H1 (cell line): ENCODE measurements around the gene SIK2. TPM values are rescaled to one million over a fixed set of nuclear protein-coding genes. Genes with fewer than 3 reads are reported as not detected.

Source experiments
- CTCF ChIA-PET: fragments of 300-600 bp; sonication (Branson Sonifier 250); formaldehyde crosslinking; loops from one replicate; lab custom pipeline; 2021; ENCODE audit not compliant: partially characterized antibody; lab: Charles Lee
- POLR2A ChIA-PET: fragments of 300-600 bp; sonication (Branson Sonifier 250); formaldehyde crosslinking; loops from one replicate; lab custom pipeline; 2021; ENCODE audit warnings: inconsistent platforms; ENCODE audit not compliant: partially characterized antibody; lab: Charles Lee
- DNase-seq, 2 experiments: peaks; one replicate each; pipeline versions ENCODE4 v3.0.0 to v3.0.0-alpha.2; 2010 to 2022; ENCODE audit warnings: low spot score in 2 of 2, low read depth in 1 of 2, mixed read lengths in 1 of 2
- FAIRE-seq: peaks from 2 replicates; lab custom pipeline; 2011; peaks lifted over from hg19 to GRCh38; lab: Jason Lieb, UNC
- H2AFZ ChIP-seq: 2 replicates; pipeline ENCODE4 v1.8.1; 2012; ENCODE audit warnings: low read length, inconsistent platforms
- H2AK5ac ChIP-seq: 2 replicates; pipeline ENCODE4 v1.6.1; 2013; ENCODE audit warnings: low read depth, low read length
- H2BK120ac ChIP-seq: replicated peaks from 2 replicates; pipeline ENCODE3; 2013; ENCODE audit warnings: low read depth, low read length, inconsistent platforms
- H2BK12ac ChIP-seq: 2 replicates; pipeline ENCODE4 v1.6.1; 2013; ENCODE audit warnings: low read depth, low read length
- H2BK15ac ChIP-seq: 2 replicates; pipeline ENCODE4 v1.6.1; 2013; ENCODE audit warnings: low read length
- H2BK20ac ChIP-seq: 2 replicates; pipeline ENCODE4 v1.6.1; 2013; ENCODE audit warnings: low read length
- H2BK5ac ChIP-seq: 2 replicates; pipeline ENCODE4 v1.6.1; 2013; ENCODE audit warnings: low read depth, low read length
- H3K14ac ChIP-seq: 2 replicates; pipeline ENCODE4 v1.6.1; 2013; ENCODE audit warnings: inconsistent platforms; ENCODE audit not compliant: insufficient read length
- H3K18ac ChIP-seq: 2 replicates; pipeline ENCODE4 v1.6.1; 2013; ENCODE audit warnings: low read length; ENCODE audit errors: extremely low read depth
- H3K23ac ChIP-seq: 2 replicates; pipeline ENCODE4 v1.6.1; 2013; ENCODE audit warnings: inconsistent platforms; ENCODE audit not compliant: insufficient read length
- H3K23me2 ChIP-seq: 2 replicates; pipeline ENCODE4 v1.6.1; 2013; ENCODE audit warnings: low read depth, low read length
- H3K27ac ChIP-seq: 2 replicates; pipeline ENCODE4 v1.6.1; 2011; ENCODE audit warnings: low read depth, low read length, inconsistent platforms
- H3K27me3 ChIP-seq, 4 experiments: replicated peaks in 1 of 4; 1 replicate in 1 of 4; 2 replicates in 3 of 4; pipeline versions ENCODE4 v1.6.1 to v1.8.1; 2011 to 2013; ENCODE audit warnings: low read length in 3 of 4, mild to moderate bottlenecking in 3 of 4, inconsistent platforms in 2 of 4, mixed read lengths in 2 of 4, moderate library complexity in 1 of 4; ENCODE audit not compliant: control insufficient read depth in 3 of 4, insufficient read depth in 3 of 4; ENCODE audit errors: extremely low read depth in 1 of 4
- H3K36me3 ChIP-seq, 4 experiments: 2 replicates each; pipeline versions ENCODE4 v1.6.1 to v1.8.1; 2011 to 2013; ENCODE audit warnings: mild to moderate bottlenecking in 4 of 4, low read length in 3 of 4, moderate library complexity in 2 of 4, control low read depth in 1 of 4, inconsistent platforms in 1 of 4; ENCODE audit not compliant: insufficient read depth in 4 of 4, control insufficient read depth in 2 of 4
- H3K4ac ChIP-seq: replicated peaks from 2 replicates; pipeline ENCODE3; 2013; ENCODE audit warnings: low read length, low read depth, mixed read lengths, inconsistent platforms; ENCODE audit not compliant: insufficient read length
- H3K4me1 ChIP-seq, 4 experiments: replicated peaks in 1 of 4; 1 replicate in 1 of 4; 2 replicates in 3 of 4; pipeline versions ENCODE4 v1.6.1 to v1.8.1; 2011 to 2013; ENCODE audit warnings: low read length in 3 of 4, inconsistent platforms in 2 of 4, mixed read lengths in 1 of 4; ENCODE audit not compliant: insufficient read depth in 4 of 4, control insufficient read depth in 3 of 4
- H3K4me2 ChIP-seq, 2 experiments: 2 replicates each; pipeline versions ENCODE4 v1.6.1 to v1.8.1; 2011 to 2013; ENCODE audit warnings: low read depth in 2 of 2, low read length in 2 of 2, control low read depth in 1 of 2, inconsistent platforms in 1 of 2, mild to moderate bottlenecking in 1 of 2; ENCODE audit not compliant: insufficient read depth in 1 of 2
- H3K4me3 ChIP-seq, 4 experiments: fragments of 200-600, 300-600 bp in 1 of 4; sonication (generic), shearing (Covaris generic), sonication (Bioruptor Twin) in 1 of 4; 2 replicates each; pipeline versions ENCODE4 v1.5.1 to v1.8.1; 2011 to 2016; ENCODE audit warnings: low read length in 4 of 4, low read depth in 3 of 4, control low read depth in 2 of 4, inconsistent platforms in 2 of 4, mild to moderate bottlenecking in 2 of 4, mixed read lengths in 1 of 4, moderate library complexity in 1 of 4; ENCODE audit not compliant: insufficient read depth in 2 of 4; ENCODE audit errors: extremely low read depth in 1 of 4
- H3K56ac ChIP-seq: replicated peaks from 2 replicates; pipeline ENCODE3; 2013; ENCODE audit warnings: low read depth, mild to moderate bottlenecking, mixed read lengths, low read length, inconsistent platforms; ENCODE audit not compliant: insufficient read length
- H3K79me1 ChIP-seq: 2 replicates; pipeline ENCODE4 v1.6.1; 2013; ENCODE audit warnings: low read depth, low read length, control low read depth
- H3K79me2 ChIP-seq, 2 experiments: 2 replicates each; pipeline versions ENCODE4 v1.6.1 to v1.8.1; 2012 to 2013; ENCODE audit warnings: low read length in 2 of 2, mild to moderate bottlenecking in 2 of 2, inconsistent platforms in 1 of 2; ENCODE audit not compliant: insufficient read depth in 2 of 2, control insufficient read depth in 1 of 2
- H3K9ac ChIP-seq, 4 experiments: replicated peaks in 1 of 4; 1 replicate in 1 of 4; 2 replicates in 3 of 4; pipeline versions ENCODE4 v1.6.1 to v1.8.1; 2011 to 2013; ENCODE audit warnings: low read depth in 3 of 4, low read length in 3 of 4, control low read depth in 2 of 4, mild to moderate bottlenecking in 2 of 4, moderate library complexity in 2 of 4, inconsistent platforms in 1 of 4; ENCODE audit errors: extremely low read depth in 1 of 4
- H3K9me3 ChIP-seq, 2 experiments: 2 replicates each; pipeline versions ENCODE4 v1.6.1 to v1.8.1; 2012 to 2013; ENCODE audit warnings: mild to moderate bottlenecking in 2 of 2, moderate library complexity in 2 of 2, control low read depth in 1 of 2, inconsistent platforms in 1 of 2, low read depth in 1 of 2, low read length in 1 of 2, mixed read lengths in 1 of 2; ENCODE audit not compliant: insufficient read depth in 2 of 2
- H4K20me1 ChIP-seq, 2 experiments: replicated peaks in 1 of 2; 2 replicates each; pipeline versions ENCODE3 to v1.8.1; 2011 to 2013; ENCODE audit warnings: inconsistent platforms in 2 of 2, low read length in 2 of 2, mild to moderate bottlenecking in 1 of 2; ENCODE audit not compliant: insufficient read depth in 2 of 2, control insufficient read depth in 1 of 2
- H4K5ac ChIP-seq: 2 replicates; pipeline ENCODE4 v1.6.1; 2013; ENCODE audit warnings: low read length, low read depth, mixed read lengths, inconsistent platforms; ENCODE audit not compliant: insufficient read length
- H4K8ac ChIP-seq: 2 replicates; pipeline ENCODE4 v1.8.0; 2013; ENCODE audit warnings: mild to moderate bottlenecking, moderate library complexity, low read length, inconsistent platforms; ENCODE audit not compliant: insufficient read depth; ENCODE audit errors: extremely low read depth
- H4K91ac ChIP-seq: replicated peaks from 2 replicates; pipeline ENCODE3; 2013; ENCODE audit warnings: low read length, mixed read lengths, inconsistent platforms; ENCODE audit not compliant: insufficient read length
- BACH1 ChIP-seq: IDR thresholded peaks from 2 replicates; pipeline ENCODE4 v1.6.1; 2012; ENCODE audit warnings: low read length, improper control_type of control experiment
- CEBPB ChIP-seq: IDR thresholded peaks from 2 replicates; pipeline ENCODE4 v1.6.1; 2012; ENCODE audit warnings: low read depth, low read length
- CHD1 ChIP-seq: IDR thresholded peaks from 2 replicates; pipeline ENCODE4 v1.6.1; 2012; ENCODE audit warnings: low read depth, low read length, improper control_type of control experiment
- GABPA ChIP-seq: IDR thresholded peaks from 2 replicates; pipeline ENCODE4 v1.6.1; 2011; ENCODE audit warnings: mild to moderate bottlenecking, low read length, moderate library complexity, borderline replicate concordance; ENCODE audit not compliant: insufficient read depth
- POLR2A ChIP-seq, 2 experiments: IDR thresholded peaks; 1 replicate in 1 of 2; 2 replicates in 1 of 2; pipeline ENCODE4 v1.6.1; 2011; ENCODE audit warnings: low read depth in 2 of 2, low read length in 2 of 2, mild to moderate bottlenecking in 2 of 2; ENCODE audit errors: control extremely low read depth in 1 of 2
- POU5F1 ChIP-seq: IDR thresholded peaks from 2 replicates; pipeline ENCODE4 v1.6.1; 2011; ENCODE audit warnings: low read depth, mild to moderate bottlenecking, low read length, moderate library complexity
- RAD21 ChIP-seq, 2 experiments: IDR thresholded peaks in 1 of 2; conservative IDR thresholded peaks in 1 of 2; 2 replicates each; pipeline ENCODE4 v1.6.1; 2011; ENCODE audit warnings: low read depth in 2 of 2, low read length in 2 of 2, improper control_type of control experiment in 1 of 2, inconsistent platforms in 1 of 2, mild to moderate bottlenecking in 1 of 2, moderate library complexity in 1 of 2
- SAP30 ChIP-seq: fragments of 300-600 bp; sonication (generic); IDR thresholded peaks from 2 replicates; pipeline ENCODE4 v1.7.1; 2012; ENCODE audit warnings: low read length, moderate library complexity, mild to moderate bottlenecking, inconsistent platforms; ENCODE audit not compliant: insufficient read depth, insufficient replicate concordance
- SRF ChIP-seq: IDR thresholded peaks from 2 replicates; pipeline ENCODE4 v1.6.1; 2011; ENCODE audit warnings: mild to moderate bottlenecking, low read depth, low read length, moderate library complexity
- TBP ChIP-seq: IDR thresholded peaks from 2 replicates; pipeline ENCODE4 v1.6.1; 2011; ENCODE audit warnings: low read depth, low read length, improper control_type of control experiment
- TEAD4 ChIP-seq: IDR thresholded peaks from 2 replicates; pipeline ENCODE4 v1.6.1; 2012; ENCODE audit warnings: low read depth, low read length, inconsistent platforms, mixed read lengths
- ZNF274 ChIP-seq: IDR thresholded peaks from 2 replicates; pipeline ENCODE4 v1.7.0; 2012; ENCODE audit warnings: low read length, borderline replicate concordance; ENCODE audit errors: extremely low read depth
- WGBS, 2 experiments: shearing (Covaris generic) in 1 of 2; methylation state at CpG; one replicate each; pipeline versions ENCODE4 v1.1.6 to v1.1.7; 2013 to 2015; ENCODE audit warnings: low lambda C conversion rate in 2 of 2, mixed read lengths in 2 of 2, inconsistent platforms in 1 of 2, low coverage in 1 of 2, missing lambda C conversion rate in 1 of 2; ENCODE audit not compliant: insufficient replicate concordance in 2 of 2, insufficient coverage in 1 of 2, insufficient read length in 1 of 2; ENCODE audit errors: extremely low coverage in 1 of 2, missing lambda C conversion rate in 1 of 2; 5-methylcytosine and 5-hydroxymethylcytosine counted together
- polyA plus RNA-seq, 7 experiments: library from polyadenylated mRNA; depleted of rRNA in 3 of 7; stranded (reverse) in 5 of 7; unstranded in 2 of 7; fragments of >200 nt in 5 of 7; fragments of 200-250 nt in 2 of 7; gene quantifications; 1 replicate in 5 of 7; 2 replicates in 1 of 7; 4 replicates in 1 of 7; pipeline versions ENCODE4 v1.2.1 to v1.2.3, GENCODE V29; 2011 to 2013; ENCODE audit warnings: missing spikeins in 2 of 7, mixed read lengths in 2 of 7
- total RNA-seq: library from RNA; stranded (reverse); fragmentation: NEBNext Ultra II Directional; extraction: Animal tissue kit (Norgen Biotek cat#: 25700); gene quantifications from 2 replicates; pipeline ENCODE4 v1.2.1, GENCODE V29; 2021

The SIK2 gene
- total and polyA plus RNA-seq, 2 of the 8 experiments (the other 6 are each of a cell fraction or from before 2014, with no cell fraction given) = 8.8 to 11.2 TPM

- H3K4me3 ChIP-seq = no peak overlapping the region
- ChIA-PET POLR2A (interaction anchor here (1.6 to 3.7 kb wide), 2 partner anchors 11 to 174 kb away, joined by 4 to 25 read pairs; partner anchors contain the start of gene PPP2R1B), CTCF (interaction anchor here (0.6 to 6.3 kb wide), 54 partner anchors 9 to 392 kb away, joined by 3 to 106 read pairs (median 5); partner anchors contain the start of genes PPP2R1B and SIK2)
- no peaks in the 10 kb centered on the region for H3K9me3 ChIP-seq
- no peaks in the 10 kb centered on the region for H3K79me2 ChIP-seq
- H2AFZ ChIP-seq = no peak overlapping the region
- FAIRE-seq (no peak), DNase-seq (no peak)
- H3K18ac ChIP-seq = no peak overlapping the region
- H3K23ac ChIP-seq = no peak overlapping the region
- H3K4me1 ChIP-seq = peaks cover 0 to 1% (median under 1%) of the 10 kb centered on the region in 4 experiments; a peak in 2 of 7 replicates
- H2BK20ac ChIP-seq = no peak overlapping the region
- no peak overlapping the region for H3K9ac ChIP-seq
- H2BK15ac ChIP-seq = no peak overlapping the region
- no peak overlapping the region for H4K8ac ChIP-seq
- H3K56ac ChIP-seq = no peak overlapping the region
- H4K20me1 ChIP-seq = no peaks in the 10 kb centered on the region
- no peak overlapping the region for H4K5ac ChIP-seq
- H2AK5ac ChIP-seq = no peak overlapping the region
- H2BK5ac ChIP-seq = no peak overlapping the region
- no peak for TF ChIP-seq CHD1
- TF ChIP-seq SAP30 = no peak
- TF ChIP-seq POLR2A (IDR thresholded peaks at IDR 0.05; ENCODE audit: control extremely low read depth in 1 of 2, low read depth in 2 of 2, low read length in 2 of 2) = no peak
- no peak for TF ChIP-seq RAD21 (IDR thresholded peaks at IDR 0.05 in 1 of 2, conservative IDR thresholded peaks at IDR 0.05 in 1 of 2; ENCODE audit: low read depth in 2 of 2, low read length in 2 of 2)
- no peak for TF ChIP-seq GABPA
- TF ChIP-seq TBP = no peak
- TF ChIP-seq POU5F1 = no peak
- TF ChIP-seq ZNF274 = no peak
- no peak for TF ChIP-seq CEBPB
- TF ChIP-seq BACH1 = no peak
- TF ChIP-seq SRF = no peak
- TF ChIP-seq TEAD4 = no peak
- H3K14ac ChIP-seq = no peak overlapping the region
- H2BK12ac ChIP-seq = no peak overlapping the region
- H3K23me2 ChIP-seq = no peaks in the 10 kb centered on the region
- no peak overlapping the region for H3K4me2 ChIP-seq
- 96% methylated on average over 6 of the region's 6 CpGs; no CpG with 5 or more reads in 1 of the 2 experiments for WGBS, 2 experiments
- H4K91ac ChIP-seq = no peak overlapping the region
- no peak overlapping the region for H2BK120ac ChIP-seq
- H3K36me3 ChIP-seq = no peaks in the 10 kb centered on the region
- no peaks in the 10 kb centered on the region for H3K79me1 ChIP-seq
- H3K4ac ChIP-seq = no peak overlapping the region
- H3K27me3 ChIP-seq = no peaks in the 10 kb centered on the region
- no peak overlapping the region for H3K27ac ChIP-seq
These were observed 174.3 kb downstream of the SIK2 start for GRCh38 chr11:111776398-111777093.
